Posterior cingulate gyrus (tissue), 11 donors: ENCODE measurements around the gene AMACR.
"Not testable (repeated sequence)": the region's sequence is repeated elsewhere in the genome, so short reads cannot be mapped to it uniquely, and the experiment has no call there.

Source experiments
- DNase-seq, 10 donors: peaks; one replicate each; pipeline versions ENCODE4 v3.0.0 to v3.0.0-alpha.2; 2020 to 2021; ENCODE audit warnings: mixed read lengths in 3 of 10
- intact Hi-C: fragments of 100-400 bp; cut with DNase I; formaldehyde crosslinking; loops from one replicate; pipeline ENCODE4 v1.15.1; 2023

The AMACR gene

GRCh38 chr5:34010146-34010545, 2.3 kb upstream of the AMACR start:
- DNase-seq, intact Hi-C loops: not testable (repeated sequence)

GRCh38 chr5:34009610-34010009, 1.8 kb upstream of the AMACR start:
- intact Hi-C loops, result loop anchor here (5.0 kb wide), 1 partner anchor 567 kb away; the partner anchor contains the start of gene TARS1
- DNase-seq, result no peak

GRCh38 chr5:34008802-34009201, 952 bp upstream of the AMACR start:
- intact Hi-C loops, result loop anchor here (5.0 kb wide), 1 partner anchor 567 kb away; the partner anchor contains the start of gene TARS1
- DNase-seq, result no peak

GRCh38 chr5:34007201-34007620, 639 bp downstream of the AMACR start:
- DNase-seq, result peak in 4 of 10 donors; percentile 15 to 81 (median 48)
- intact Hi-C loops, result loop anchor here (5.0 kb wide), 1 partner anchor 565 kb away; the partner anchor contains the start of gene TARS1

GRCh38 chr5:34005681-34006080, 2.2 kb downstream of the AMACR start:
- intact Hi-C loops, result loop anchor here (5.0 kb wide), 1 partner anchor 563 kb away; the partner anchor contains the start of gene TARS1
- no peak for DNase-seq

- intact Hi-C loops, result loop anchor here (5.0 kb wide), 1 partner anchor 563 kb away; the partner anchor contains the start of gene TARS1
- no peak for DNase-seq
Observed at GRCh38 chr5:34005211-34005610, 2.6 kb downstream of the AMACR start.

GRCh38 chr5:34003941-34004340, 3.9 kb downstream of the AMACR start:
- intact Hi-C loops, result no loop called here
- no peak for DNase-seq

GRCh38 chr5:34002629-34003328, 5.1 kb downstream of the AMACR start:
- DNase-seq, result no peak
- intact Hi-C loops, result no loop called here

- DNase-seq, result peak in 7 of 10 donors; percentile 42 to 90 (median 51)
Observed at GRCh38 chr5:34001241-34001841, 6.5 kb downstream of the AMACR start.

GRCh38 chr5:33999978-34000377, 7.9 kb downstream of the AMACR start:
- intact Hi-C loops, result loop anchor here (5.0 kb wide), 1 partner anchor 467 kb away; no protein-coding TSS in a partner anchor
- no peak for DNase-seq

More at GRCh38 chr5:34001241-34001841, 6.5 kb downstream of the AMACR start:
- intact Hi-C loops, result no loop called here

- intact Hi-C loops, result loop anchor here (5.0 kb wide), 1 partner anchor 470 kb away; no protein-coding TSS in a partner anchor
Observed at GRCh38 chr5:33997331-33997983, 10.4 kb downstream of the AMACR start.

GRCh38 chr5:33995865-33996264, 12.0 kb downstream of the AMACR start:
- intact Hi-C loops, result loop anchor here (5.0 kb wide), 1 partner anchor 471 kb away; no protein-coding TSS in a partner anchor
- no peak for DNase-seq

More at GRCh38 chr5:33997331-33997983, 10.4 kb downstream of the AMACR start:
- DNase-seq, result peak in 9 of 10 donors; percentile 14 to 89 (median 45)

GRCh38 chr5:33994845-33995244, 13.0 kb downstream of the AMACR start:
- intact Hi-C loops, result loop anchor here (5.0 kb wide), 1 partner anchor 472 kb away; no protein-coding TSS in a partner anchor
- DNase-seq, result no peak

- no peak for DNase-seq
- intact Hi-C loops, result no loop called here
Observed at GRCh38 chr5:33992864-33993263, 15.0 kb downstream of the AMACR start.

GRCh38 chr5:33985447-33985846, 22.4 kb downstream of the AMACR start:
- intact Hi-C loops, result no loop called here
- no peak for DNase-seq

GRCh38 chr5:33984671-33985124, 23.2 kb downstream of the AMACR start, which contains the start of gene SLC45A2:
Gene SLC45A2 (minus strand): TSS chr5:33984693. CDS start chr5:33984583, 110 bp downstream.
- no peak for DNase-seq
- intact Hi-C loops, result no loop called here

- intact Hi-C loops, result no loop called here
Observed at GRCh38 chr5:33984178-33984577, 23.7 kb downstream of the AMACR start.

GRCh38 chr5:33981408-33982162, 26.3 kb downstream of the AMACR start:
- intact Hi-C loops, result no loop called here
- DNase-seq, result no peak

More at GRCh38 chr5:33984178-33984577, 23.7 kb downstream of the AMACR start:
- no peak for DNase-seq

- intact Hi-C loops, result no loop called here
- DNase-seq, result no peak
Observed at GRCh38 chr5:33980030-33980429, 27.8 kb downstream of the AMACR start.

- intact Hi-C loops, result no loop called here
- no peak for DNase-seq
Observed at GRCh38 chr5:33978306-33978705, 29.5 kb downstream of the AMACR start.
